IPS-NIHi7 (cell line): ENCODE data around the gene CACNA2D3.

Experiments
- DNase-seq: peaks from one replicate; pipeline ENCODE4 v3.0.0; 2012; ENCODE audit warnings: mixed read lengths; ENCODE audit errors: extremely low spot score

The CACNA2D3 gene

GRCh38 chr3:54530944-54531343 is 408.6 kb downstream of the CACNA2D3 start:
- no peak for DNase-seq

GRCh38 chr3:54531741-54532140 is 409.4 kb downstream of the CACNA2D3 start:
- no peak for DNase-seq

GRCh38 chr3:54533856-54534255 is 411.5 kb downstream of the CACNA2D3 start:
- DNase-seq = peak; percentile 62

GRCh38 chr3:54535619-54536018 is 413.3 kb downstream of the CACNA2D3 start:
- DNase-seq = no peak

GRCh38 chr3:54536450-54536849 is 414.1 kb downstream of the CACNA2D3 start:
- DNase-seq = no peak

- DNase-seq = no peak
These were observed 415.2 kb downstream of the CACNA2D3 start for GRCh38 chr3:54537506-54537905.

- peak; percentile 81 for DNase-seq
These were observed 416.0 kb downstream of the CACNA2D3 start for GRCh38 chr3:54538346-54538745.

- DNase-seq = no peak
These were observed 419.0 kb downstream of the CACNA2D3 start for GRCh38 chr3:54541369-54541768.

GRCh38 chr3:54543446-54543845 is 421.1 kb downstream of the CACNA2D3 start:
- no peak for DNase-seq

- no peak for DNase-seq
These were observed 424.7 kb downstream of the CACNA2D3 start for GRCh38 chr3:54547051-54547450.

GRCh38 chr3:54547846-54548245 is 425.5 kb downstream of the CACNA2D3 start:
- no peak for DNase-seq

- no peak for DNase-seq
These were observed 427.4 kb downstream of the CACNA2D3 start for GRCh38 chr3:54549607-54550220.

- no peak for DNase-seq
These were observed 428.0 kb downstream of the CACNA2D3 start for GRCh38 chr3:54550221-54550977.

- no peak for DNase-seq
These were observed 434.3 kb downstream of the CACNA2D3 start for GRCh38 chr3:54556630-54557029.

GRCh38 chr3:54557538-54558428 is 435.4 kb downstream of the CACNA2D3 start:
- DNase-seq = no peak

- DNase-seq = no peak
These were observed 441.3 kb downstream of the CACNA2D3 start for GRCh38 chr3:54563501-54564200.

- DNase-seq = no peak
These were observed 442.1 kb downstream of the CACNA2D3 start for GRCh38 chr3:54564374-54564925.

GRCh38 chr3:54565956-54566355 is 443.6 kb downstream of the CACNA2D3 start:
- DNase-seq = no peak

- DNase-seq = no peak
These were observed 445.6 kb downstream of the CACNA2D3 start for GRCh38 chr3:54567949-54568348.

- DNase-seq = no peak
These were observed 447.7 kb downstream of the CACNA2D3 start for GRCh38 chr3:54570008-54570407.

- DNase-seq = no peak
These were observed 450.0 kb downstream of the CACNA2D3 start for GRCh38 chr3:54572197-54572895.
